CD4-positive, alpha-beta memory T cell (primary cell): ENCODE measurements around the gene WFIKKN1. TPM values are rescaled to one million over a fixed set of nuclear protein-coding genes. Genes with fewer than 3 reads are reported as not detected.

Source experiments
- CTCF ChIA-PET: fragments of 350-600 bp; sonication (Branson Sonifier 250); formaldehyde crosslinking; loops from one replicate; lab custom pipeline; 2021; ENCODE audit warnings: inconsistent platforms; ENCODE audit not compliant: partially characterized antibody; lab: Charles Lee
- POLR2A ChIA-PET: fragments of 350-600 bp; sonication (Branson Sonifier 250); formaldehyde crosslinking; loops from one replicate; lab custom pipeline; 2021; ENCODE audit not compliant: partially characterized antibody; lab: Charles Lee
- DNase-seq, 5 donors: peaks; one replicate each; pipeline versions ENCODE4 v3.0.0 to v3.0.0-alpha.2; 2020 to 2022; ENCODE audit warnings: mixed read lengths in 1 of 5
- H3K27ac ChIP-seq: one replicate; pipeline ENCODE4 v1.7.0; 2013; ENCODE audit warnings: low read depth, low read length
- H3K27me3 ChIP-seq: 2 replicates; pipeline ENCODE4 v1.7.0; 2013; ENCODE audit warnings: mild to moderate bottlenecking, low read length, moderate library complexity; ENCODE audit not compliant: insufficient read depth
- H3K36me3 ChIP-seq: 2 replicates; pipeline ENCODE4 v1.7.0; 2013; ENCODE audit warnings: mild to moderate bottlenecking, low read length, moderate library complexity; ENCODE audit not compliant: insufficient read depth
- H3K4me1 ChIP-seq: 2 replicates; pipeline ENCODE4 v1.7.0; 2013; ENCODE audit warnings: mild to moderate bottlenecking, low read length, moderate library complexity; ENCODE audit not compliant: insufficient read depth
- H3K4me3 ChIP-seq, 2 donors: one replicate each; pipeline ENCODE4 v1.7.0; 2013; ENCODE audit warnings: low read length in 2 of 2, mild to moderate bottlenecking in 1 of 2
- H3K9me3 ChIP-seq, 2 donors: one replicate each; pipeline ENCODE4 v1.7.0; 2013; ENCODE audit warnings: low read length in 2 of 2, control low read depth in 1 of 2; ENCODE audit not compliant: control insufficient read depth in 1 of 2
- H3K27ac Mint-ChIP-seq, 7 donors: one replicate each; pipeline ENCODE4 v1.8.0; 2020 to 2021; ENCODE audit warnings: mixed read lengths in 7 of 7, mild to moderate bottlenecking in 6 of 7, inconsistent platforms in 3 of 7, moderate library complexity in 3 of 7
- H3K27me3 Mint-ChIP-seq, 2 donors: one replicate each; pipeline ENCODE4 v1.8.0; 2020 to 2021; ENCODE audit warnings: mixed read lengths in 2 of 2
- H3K36me3 Mint-ChIP-seq, 2 donors: one replicate each; pipeline ENCODE4 v1.8.0; 2020 to 2021; ENCODE audit warnings: mixed read lengths in 2 of 2, inconsistent platforms in 1 of 2, mild to moderate bottlenecking in 1 of 2
- H3K4me1 Mint-ChIP-seq, 4 donors: one replicate each; pipeline ENCODE4 v1.8.0; 2020 to 2021; ENCODE audit warnings: mixed read lengths in 4 of 4, mild to moderate bottlenecking in 1 of 4
- H3K4me3 Mint-ChIP-seq, 8 donors: one replicate each; pipeline ENCODE4 v1.8.0; 2020 to 2021; ENCODE audit warnings: mixed read lengths in 8 of 8, mild to moderate bottlenecking in 7 of 8, moderate library complexity in 6 of 8, inconsistent platforms in 3 of 8
- H3K9me3 Mint-ChIP-seq, 8 donors: one replicate each; pipeline ENCODE4 v1.8.0; 2020 to 2021; ENCODE audit warnings: mixed read lengths in 8 of 8, mild to moderate bottlenecking in 5 of 8, inconsistent platforms in 3 of 8, moderate library complexity in 1 of 8
- intact Hi-C: fragments of 100-400 bp; cut with micrococcal nuclease; formaldehyde crosslinking; loops from one replicate; pipeline ENCODE4 v1.15.1; 2023
- polyA plus RNA-seq, 2 donors: library from polyadenylated mRNA; unstranded; fragments of 300-500 nt; fragmentation: Illumina TruSeq; gene quantifications; one replicate each; pipeline ENCODE4 v1.2.3, GENCODE V29; 2021
- total RNA-seq, 2 experiments: library from RNA; stranded (reverse); gene quantifications; one replicate each; pipeline ENCODE4 v1.2.3, GENCODE V29; 2021

The WFIKKN1 gene
- total and polyA plus RNA-seq, 4 experiments from 2014 or later = 0.09 to 0.86 (median 0.67) TPM; not detected in 1

DNA sequence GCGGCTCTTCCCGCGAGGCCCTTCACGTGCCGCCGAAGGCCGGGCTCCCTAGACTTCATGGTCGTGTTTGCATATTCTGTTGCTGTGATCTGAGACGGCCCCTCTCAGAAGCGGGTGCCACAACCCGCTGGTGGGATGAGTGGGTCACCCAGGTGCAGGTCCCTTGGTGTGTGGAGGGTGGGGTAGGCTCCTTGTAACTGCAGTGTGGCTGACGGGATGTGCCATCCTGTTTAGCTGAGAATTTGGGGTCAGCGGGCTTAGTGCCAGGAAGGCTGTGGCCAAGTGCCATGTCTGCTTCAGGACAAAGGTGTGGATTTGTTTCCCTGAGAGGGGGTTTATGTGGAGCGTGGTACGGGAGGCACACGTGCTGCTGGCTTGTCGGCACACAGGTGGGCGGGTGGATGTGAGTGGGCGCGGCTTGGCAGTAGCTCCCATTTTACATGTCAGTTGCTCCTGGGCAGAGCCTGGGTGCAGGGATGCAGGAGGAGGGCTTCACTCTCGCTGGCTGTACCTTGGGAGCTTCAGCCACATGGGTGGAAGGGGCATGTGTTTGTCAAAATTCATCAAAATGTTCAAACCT lies 9.2 kb upstream of the WFIKKN1 start:
- no peaks in the 10 kb centered on the region for H3K4me1 ChIP-seq
- CTCF ChIA-PET = no interaction called here
- Mint-ChIP-seq H3K27ac (peak overlapping the region in 2 of 7 donors; percentile 25 to 48), H3K9me3 (peaks cover 0 to 3% (median 0%) of the 10 kb centered on the region in 8 donors), H3K36me3 (peaks cover 0 to 5% of the 10 kb centered on the region in 2 donors), H3K27me3 (no peaks in the 10 kb centered on the region), H3K4me3 (peak overlapping the region in 1 of 8 donors; percentile 31), H3K4me1 (peaks cover 0 to 6% (median under 1%) of the 10 kb centered on the region in 4 donors)
- intact Hi-C loops = no loop called here
- no peaks in the 10 kb centered on the region for H3K27me3 ChIP-seq
- H3K36me3 ChIP-seq = no peaks in the 10 kb centered on the region
- no peak overlapping the region for H3K4me3 ChIP-seq
- H3K27ac ChIP-seq = no peak overlapping the region
- peak in 1 of 5 donors; percentile 25 for DNase-seq
- POLR2A ChIA-PET = no interaction called here
- H3K9me3 ChIP-seq = no peaks in the 10 kb centered on the region

DNA sequence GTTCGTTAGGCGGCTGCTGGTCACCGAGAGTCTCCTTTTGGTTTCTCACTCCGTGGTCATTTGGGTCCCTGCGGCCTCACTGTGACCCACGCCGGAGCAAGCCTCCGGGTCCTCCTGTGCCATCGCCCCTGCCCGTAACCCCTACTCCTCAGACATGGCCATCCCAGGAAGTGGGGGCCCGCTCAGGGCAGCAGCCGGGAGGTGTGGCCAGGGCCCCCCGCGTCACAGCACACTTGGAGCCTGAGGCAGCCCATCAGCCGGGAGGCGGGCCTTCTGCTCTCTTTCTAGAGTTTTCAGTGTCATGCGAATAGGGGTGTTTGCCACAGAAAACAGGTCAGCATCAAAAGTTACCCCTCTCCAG lies 7.9 kb upstream of the WFIKKN1 start:
- ChIA-PET CTCF (no interaction called here), POLR2A (no interaction called here)
- intact Hi-C loops = no loop called here
- peaks cover 0 to 6% (median under 1%) of the 10 kb centered on the region in 4 donors for H3K4me1 Mint-ChIP-seq
- no peak overlapping the region for H3K4me3 ChIP-seq
- no peaks in the 10 kb centered on the region for H3K4me1 ChIP-seq
- H3K27me3 ChIP-seq = no peaks in the 10 kb centered on the region
- H3K4me3 Mint-ChIP-seq = no peak overlapping the region
- peaks cover 0 to 3% (median 0%) of the 10 kb centered on the region in 8 donors for H3K9me3 Mint-ChIP-seq
- H3K27me3 Mint-ChIP-seq = no peaks in the 10 kb centered on the region
- H3K27ac ChIP-seq = no peak overlapping the region
- peaks cover 0 to 7% of the 10 kb centered on the region in 2 donors for H3K36me3 Mint-ChIP-seq
- no peak overlapping the region for H3K27ac Mint-ChIP-seq
- H3K9me3 ChIP-seq = no peaks in the 10 kb centered on the region
- DNase-seq = no peak
- H3K36me3 ChIP-seq = no peaks in the 10 kb centered on the region

DNA sequence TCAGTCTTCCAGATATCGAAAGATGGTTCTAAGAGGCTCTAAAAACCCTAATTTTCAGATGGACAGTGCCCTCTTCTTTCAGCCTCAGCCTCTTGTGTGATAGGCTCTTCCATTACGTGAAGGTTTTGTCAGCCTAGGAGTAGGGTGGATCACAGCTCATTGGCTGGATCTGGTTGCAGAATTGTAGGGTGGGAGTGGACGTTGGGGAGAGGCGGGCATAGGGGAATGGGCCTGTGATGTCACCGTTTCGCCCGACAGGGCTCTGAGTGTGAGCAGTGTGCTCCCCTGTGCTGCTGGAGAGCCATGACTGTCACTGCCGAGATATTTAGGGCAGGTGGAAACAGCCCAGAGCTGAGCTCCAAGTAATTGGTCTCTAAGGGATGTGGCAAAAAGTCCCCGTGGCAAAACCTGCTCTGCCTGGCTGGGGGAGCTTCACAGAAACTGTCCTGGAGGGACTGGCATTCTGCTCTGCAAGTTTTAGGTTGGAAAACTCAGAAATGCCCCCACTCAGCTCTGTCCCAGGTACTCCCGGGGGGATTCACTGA lies 6.2 kb upstream of the WFIKKN1 start:
- no peaks in the 10 kb centered on the region for H3K4me1 ChIP-seq
- DNase-seq = no peak
- H3K27ac Mint-ChIP-seq = no peak overlapping the region
- H3K4me3 Mint-ChIP-seq = no peak overlapping the region
- H3K9me3 ChIP-seq = no peaks in the 10 kb centered on the region
- ChIA-PET CTCF (interaction anchor here (0.7 kb wide), 1 partner anchor 12 kb away, joined by 3 read pairs; the partner anchor contains the start of gene METTL26), POLR2A (interaction anchor here (1.3 kb wide), 1 partner anchor 12 kb away, joined by 3 read pairs; the partner anchor contains the start of gene METTL26)
- intact Hi-C loops = no loop called here
- H3K36me3 ChIP-seq = no peaks in the 10 kb centered on the region
- no peaks in the 10 kb centered on the region for H3K4me1 Mint-ChIP-seq
- no peaks in the 10 kb centered on the region for H3K9me3 Mint-ChIP-seq
- no peaks in the 10 kb centered on the region for H3K27me3 Mint-ChIP-seq
- no peak overlapping the region for H3K27ac ChIP-seq
- H3K36me3 Mint-ChIP-seq = peaks cover 0 to 7% of the 10 kb centered on the region in 2 donors
- no peak overlapping the region for H3K4me3 ChIP-seq
- no peaks in the 10 kb centered on the region for H3K27me3 ChIP-seq

DNA sequence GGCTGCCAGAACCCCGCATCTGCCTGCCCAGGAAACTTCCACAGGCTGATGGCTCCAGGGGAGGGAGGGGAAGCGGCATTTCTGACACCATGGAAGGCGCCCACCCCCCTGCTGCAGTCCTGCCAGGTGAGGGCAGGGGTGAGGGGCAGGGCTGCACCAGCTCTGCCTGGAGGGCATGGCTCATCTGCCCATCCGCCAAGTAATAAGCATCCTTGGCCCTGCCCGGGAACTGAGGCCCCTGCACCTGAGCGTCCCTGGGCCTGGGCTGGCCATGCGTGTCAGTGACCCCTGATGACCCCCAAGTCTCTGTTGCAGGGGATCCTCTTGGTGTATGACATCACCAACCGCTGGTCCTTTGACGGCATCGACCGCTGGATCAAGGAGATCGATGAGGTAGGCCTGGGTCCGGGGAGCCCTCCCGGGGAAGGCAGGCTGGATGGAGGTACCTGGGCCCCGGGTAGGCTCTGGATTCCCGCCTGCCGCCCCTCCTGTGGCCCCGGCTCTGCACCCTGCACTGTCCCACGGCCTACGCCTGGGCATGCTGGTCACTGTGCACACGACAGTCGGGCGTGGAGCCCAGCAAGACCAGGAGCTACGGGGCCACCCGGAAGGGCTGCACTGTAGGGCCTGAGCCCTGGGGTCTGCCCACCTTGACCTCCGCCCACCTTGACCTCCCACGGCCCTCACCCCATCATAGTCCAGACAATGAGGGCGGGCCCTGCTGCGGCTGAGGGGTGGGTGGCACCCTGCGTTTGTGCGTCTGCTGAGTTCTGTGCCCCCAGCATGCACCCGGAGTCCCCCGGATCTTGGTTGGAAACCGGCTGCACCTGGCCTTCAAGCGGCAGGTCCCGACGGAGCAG lies 5.4 kb upstream of the WFIKKN1 start:
- no peaks in the 10 kb centered on the region for H3K27me3 ChIP-seq
- no peak overlapping the region for H3K4me3 ChIP-seq
- Mint-ChIP-seq H3K9me3 (no peaks in the 10 kb centered on the region), H3K36me3 (peaks cover 0 to 7% of the 10 kb centered on the region in 2 donors), H3K27ac (no peak overlapping the region), H3K4me3 (no peak overlapping the region), H3K4me1 (no peaks in the 10 kb centered on the region), H3K27me3 (no peaks in the 10 kb centered on the region)
- no peaks in the 10 kb centered on the region for H3K9me3 ChIP-seq
- CTCF ChIA-PET = no interaction called here
- intact Hi-C loops = no loop called here
- no peak overlapping the region for H3K27ac ChIP-seq
- POLR2A ChIA-PET = interaction anchor here (1.3 kb wide), 1 partner anchor 11 kb away, joined by 3 read pairs; the partner anchor contains the start of gene METTL26
- peak in 1 of 5 donors; percentile 25 for DNase-seq
- no peaks in the 10 kb centered on the region for H3K4me1 ChIP-seq
- H3K36me3 ChIP-seq = no peaks in the 10 kb centered on the region

DNA sequence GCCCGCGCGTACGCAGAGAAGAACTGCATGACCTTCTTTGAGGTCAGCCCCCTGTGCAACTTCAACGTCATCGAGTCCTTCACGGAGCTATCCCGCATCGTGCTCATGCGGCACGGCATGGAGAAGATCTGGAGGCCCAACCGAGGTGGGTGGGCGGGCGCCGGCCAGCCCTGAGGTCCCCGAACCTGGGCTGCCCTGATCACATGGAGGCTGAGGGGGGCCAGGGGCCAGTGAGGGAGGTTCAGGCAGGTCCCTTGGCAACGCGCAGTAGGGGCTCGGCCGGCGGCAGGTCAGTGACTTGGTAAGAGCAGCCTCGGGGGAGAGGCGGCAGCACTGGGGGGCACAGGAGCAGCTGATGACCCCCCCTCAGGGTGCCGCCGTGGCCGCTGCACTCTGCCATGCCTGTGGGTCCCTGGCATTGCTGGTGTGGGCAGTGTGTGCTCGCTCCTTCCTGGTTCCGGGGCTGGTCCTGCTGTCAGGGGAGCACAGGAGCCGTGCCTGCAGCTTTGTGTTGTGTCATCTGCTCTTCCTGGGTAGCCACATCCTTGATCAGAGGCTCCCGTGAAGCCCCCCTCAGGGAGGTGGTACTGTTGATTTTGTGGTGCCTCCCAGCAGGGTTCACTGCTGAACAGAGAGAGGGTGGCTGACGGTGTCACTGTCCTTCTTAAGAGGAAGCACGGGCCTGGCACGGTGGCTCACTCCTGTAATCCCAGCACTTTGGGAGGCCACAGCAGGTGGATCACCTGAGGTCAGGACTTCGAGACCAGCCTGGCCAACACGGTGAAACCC lies 4.6 kb upstream of the WFIKKN1 start:
- H3K9me3 ChIP-seq = no peaks in the 10 kb centered on the region
- CTCF ChIA-PET = no interaction called here
- intact Hi-C loops = no loop called here
- H3K4me1 Mint-ChIP-seq = no peaks in the 10 kb centered on the region
- POLR2A ChIA-PET = no interaction called here
- H3K27me3 ChIP-seq = no peaks in the 10 kb centered on the region
- H3K4me1 ChIP-seq = peaks cover 4% of the 10 kb centered on the region
- H3K27ac ChIP-seq = no peak overlapping the region
- H3K36me3 ChIP-seq = no peaks in the 10 kb centered on the region
- peaks cover 0 to 7% of the 10 kb centered on the region in 2 donors for H3K36me3 Mint-ChIP-seq
- H3K27ac Mint-ChIP-seq = peak overlapping the region in 1 of 7 donors; percentile 53
- no peak overlapping the region for H3K4me3 Mint-ChIP-seq
- no peak overlapping the region for H3K4me3 ChIP-seq
- DNase-seq = peak in 1 of 5 donors; percentile 12
- H3K9me3 Mint-ChIP-seq = no peaks in the 10 kb centered on the region
- no peaks in the 10 kb centered on the region for H3K27me3 Mint-ChIP-seq

DNA sequence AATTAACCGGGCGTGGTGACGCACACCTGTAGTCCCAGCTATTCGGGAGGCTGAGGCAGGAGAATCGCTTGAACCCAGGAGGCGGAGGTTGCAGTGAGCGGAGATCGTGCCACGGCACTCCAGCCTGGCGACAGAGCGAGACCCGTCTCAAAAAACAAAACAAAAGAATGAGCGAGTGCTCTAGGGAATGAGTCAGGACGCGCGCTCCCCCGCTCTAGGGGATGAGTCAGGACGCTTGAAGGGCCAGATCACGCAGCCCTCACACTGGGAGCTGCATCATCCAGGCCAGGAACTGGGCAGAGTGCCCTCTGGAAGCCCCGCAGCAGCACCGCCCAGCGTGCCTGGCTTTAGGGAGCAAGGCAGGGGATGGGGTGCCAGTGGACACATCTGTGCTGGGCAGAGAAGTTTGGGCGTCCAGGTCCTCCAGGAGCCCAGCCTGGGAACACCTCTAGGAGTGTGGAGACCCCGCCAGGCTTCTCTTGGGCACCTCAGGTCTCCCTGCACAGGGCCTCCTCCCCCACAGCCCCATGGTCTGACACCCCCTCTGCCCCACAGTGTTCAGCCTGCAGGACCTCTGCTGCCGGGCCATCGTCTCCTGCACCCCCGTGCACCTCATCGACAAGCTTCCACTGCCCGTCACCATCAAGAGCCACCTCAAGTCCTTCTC lies 3.9 kb upstream of the WFIKKN1 start:
- Histone ChIP-seq H3K27ac (no peak overlapping the region), H3K9me3 (no peaks in the 10 kb centered on the region), H3K4me3 (no peak overlapping the region), H3K4me1 (peaks cover 5% of the 10 kb centered on the region), H3K36me3 (no peaks in the 10 kb centered on the region), H3K27me3 (no peaks in the 10 kb centered on the region)
- peak overlapping the region in 1 of 7 donors; percentile 53 for H3K27ac Mint-ChIP-seq
- no peaks in the 10 kb centered on the region for H3K27me3 Mint-ChIP-seq
- H3K36me3 Mint-ChIP-seq = peaks cover 0 to 7% of the 10 kb centered on the region in 2 donors
- no peak overlapping the region for H3K4me3 Mint-ChIP-seq
- ChIA-PET POLR2A (no interaction called here), CTCF (no interaction called here)
- H3K9me3 Mint-ChIP-seq = no peaks in the 10 kb centered on the region
- DNase-seq = peak in 1 of 5 donors; percentile 2
- intact Hi-C loops = no loop called here
- no peaks in the 10 kb centered on the region for H3K4me1 Mint-ChIP-seq
